GM13977 (cell line): ENCODE data around the gene PDCD5.

Experiments used
- DNase-seq: peaks from one replicate; pipeline ENCODE4 v3.0.0; 2012; ENCODE audit warnings: low spot score
- CTCF ChIP-seq: IDR thresholded peaks from 2 replicates; pipeline ENCODE4 v1.5.1; 2012; ENCODE audit warnings: mild to moderate bottlenecking, control low read depth; ENCODE audit not compliant: insufficient read depth; ENCODE audit errors: extremely low read depth, missing control alignments
- in situ Hi-C: fragments of 300-500 bp; cut with MboI; formaldehyde crosslinking; loops from one replicate; pipeline ENCODE4 v1.12.0; 2022; ENCODE audit warnings: low sequenced_read_pairs, low pct_unique_long_range_greater_than_20kb, mixed read lengths, inconsistent platforms; ENCODE audit not compliant: unreplicated experiment

Gene PDCD5

GRCh38 chr19:32627714-32628270, 46.8 kb downstream of the PDCD5 start:
- in situ Hi-C loops = no loop called here
- TF ChIP-seq CTCF = no peak
- DNase-seq = no peak

- in situ Hi-C loops = no loop called here
- DNase-seq = no peak
- TF ChIP-seq CTCF = no peak
These were observed 49.3 kb downstream of the PDCD5 start for GRCh38 chr19:32630338-32630737.

- in situ Hi-C loops = no loop called here
- TF ChIP-seq CTCF = no peak
- DNase-seq = no peak
These were observed 50.4 kb downstream of the PDCD5 start for GRCh38 chr19:32631381-32631780.
